HG02759 (cell line): Measurements from ENCODE around the gene BAHD1.

ENCODE experiments used
- ATAC-seq: cut with Tn5 transposase; IDR thresholded peaks from one replicate; pipeline ENCODE4 v1.9.1; 2021; ENCODE audit warnings: mild to moderate bottlenecking, moderate library complexity; ENCODE audit not compliant: unreplicated experiment

BAHD1 gene

DNA sequence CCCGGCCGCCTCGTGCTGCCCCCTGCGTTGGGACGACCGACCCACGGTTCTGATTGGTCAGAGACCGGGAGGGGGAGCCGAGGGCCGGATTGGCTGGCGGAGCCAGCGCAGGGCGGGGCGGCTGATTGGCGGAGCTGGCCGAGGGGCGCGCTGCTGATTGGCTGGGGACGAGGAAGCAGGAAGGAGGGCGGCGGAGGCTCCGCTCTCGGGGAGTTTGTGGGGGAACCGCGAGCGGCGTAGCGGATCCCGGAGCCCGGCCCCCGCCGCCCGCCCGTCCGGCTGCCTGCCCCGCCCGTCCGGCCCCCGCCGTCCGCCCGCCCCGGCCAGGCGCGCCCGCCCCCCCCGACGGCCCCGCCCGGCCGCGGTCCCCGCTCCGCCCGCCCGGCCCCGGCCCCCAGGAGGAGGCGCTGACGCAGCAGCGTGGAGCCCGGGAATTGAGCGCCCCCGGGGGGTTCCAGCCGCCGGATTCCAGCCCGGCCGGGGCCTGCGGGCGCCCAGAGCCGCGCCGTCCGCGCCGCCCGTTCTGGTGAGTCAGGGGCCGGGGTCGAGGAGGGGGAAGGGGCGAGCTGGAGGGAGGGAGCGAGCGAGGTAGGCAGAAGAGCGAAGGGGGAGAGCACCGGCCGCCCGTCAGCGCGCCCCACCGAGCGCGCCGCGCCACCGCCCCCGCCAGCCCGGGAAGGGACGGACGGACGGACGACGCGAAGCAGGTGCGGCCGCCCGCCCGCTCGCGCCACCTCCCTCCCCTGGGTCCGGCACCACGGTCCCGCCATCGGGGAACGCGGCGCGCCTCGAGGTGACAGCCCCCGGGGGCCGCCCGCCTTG, at the start of gene BAHD1:
Gene BAHD1, plus strand, starts transcription at position 211 of the 822 bp plus-strand sequence. CDS start 17,512 bp downstream, outside the sequence.
- peak; percentile 88 for ATAC-seq

DNA sequence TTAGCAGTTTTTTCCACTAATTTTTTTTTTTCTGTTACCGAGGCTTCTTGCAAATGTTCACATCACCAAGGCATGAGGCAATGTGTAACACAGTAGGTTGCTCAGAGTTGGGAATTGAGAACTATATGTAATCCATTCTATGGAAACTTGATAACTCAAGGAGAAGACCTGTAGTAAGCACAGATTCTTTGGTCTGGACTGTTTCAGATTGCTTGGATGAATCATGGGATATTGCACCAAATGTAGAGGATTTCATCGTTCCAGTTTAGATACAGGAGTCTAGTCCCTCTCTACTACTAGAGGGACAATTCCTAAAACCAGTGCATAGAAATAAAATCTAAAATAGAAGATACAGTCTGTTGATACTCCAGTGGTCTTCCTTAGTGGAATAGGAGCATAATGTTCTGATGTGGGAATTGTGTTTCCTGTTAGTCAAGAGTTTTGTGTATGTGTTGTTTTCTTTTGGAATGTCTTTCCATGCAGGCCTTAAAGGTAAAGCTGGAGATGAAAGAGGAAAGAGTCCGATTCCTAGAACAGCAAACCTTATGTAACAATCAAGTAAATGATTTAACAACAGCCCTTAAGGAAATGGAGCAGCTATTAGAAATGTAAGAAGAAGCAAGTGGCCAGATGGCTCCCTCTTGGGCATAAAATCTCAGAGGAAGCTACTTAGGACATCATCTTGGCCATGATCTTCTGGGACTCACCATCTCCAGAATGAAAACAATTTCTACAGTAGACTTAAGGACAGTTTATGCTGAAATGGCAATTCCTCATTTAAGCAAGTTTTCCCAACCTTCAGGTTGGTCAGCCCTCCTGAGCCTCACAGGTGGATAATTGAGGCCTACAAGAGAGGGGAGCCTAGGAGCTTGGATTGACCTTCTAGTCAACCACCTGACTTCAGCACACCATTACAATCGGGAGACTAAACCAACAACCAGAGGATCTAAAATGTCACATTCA, 47.5 kb upstream of the BAHD1 start:
- ATAC-seq, result no peak

DNA sequence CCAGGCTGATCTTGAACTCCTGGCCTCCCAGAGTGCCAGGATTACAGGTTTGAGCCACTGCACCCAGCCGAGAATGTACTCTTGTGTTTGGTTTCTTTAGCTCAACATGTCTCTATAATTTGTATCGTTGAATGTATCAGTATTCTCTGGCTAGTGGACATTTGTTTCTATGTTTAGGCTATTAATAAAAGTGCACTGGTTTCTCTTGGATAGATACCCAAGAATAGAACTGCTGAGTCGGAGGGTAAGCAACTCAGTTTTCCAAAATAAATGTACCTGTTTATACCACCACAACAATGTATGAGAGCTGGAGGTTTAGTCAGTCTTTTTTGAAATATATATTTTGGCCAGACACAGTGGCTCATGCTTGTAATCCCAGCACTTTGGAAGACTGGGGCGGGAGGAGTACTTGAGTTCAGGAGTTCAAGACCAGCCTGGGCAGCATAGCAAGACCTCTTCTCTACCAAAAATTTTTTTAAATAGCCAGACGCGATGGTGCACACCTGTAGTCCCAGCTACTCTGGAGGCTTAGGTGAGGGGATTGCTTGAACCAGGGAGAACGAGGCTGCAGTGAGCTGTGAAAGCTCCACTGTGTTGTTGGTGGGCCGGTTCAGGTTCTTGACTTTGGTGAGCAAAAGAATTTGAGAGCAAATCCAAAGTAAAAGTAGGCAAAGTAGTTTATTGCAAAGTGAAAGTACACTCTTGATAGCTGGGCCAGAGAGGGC, 42.9 kb upstream of the BAHD1 start:
- no peak for ATAC-seq

DNA sequence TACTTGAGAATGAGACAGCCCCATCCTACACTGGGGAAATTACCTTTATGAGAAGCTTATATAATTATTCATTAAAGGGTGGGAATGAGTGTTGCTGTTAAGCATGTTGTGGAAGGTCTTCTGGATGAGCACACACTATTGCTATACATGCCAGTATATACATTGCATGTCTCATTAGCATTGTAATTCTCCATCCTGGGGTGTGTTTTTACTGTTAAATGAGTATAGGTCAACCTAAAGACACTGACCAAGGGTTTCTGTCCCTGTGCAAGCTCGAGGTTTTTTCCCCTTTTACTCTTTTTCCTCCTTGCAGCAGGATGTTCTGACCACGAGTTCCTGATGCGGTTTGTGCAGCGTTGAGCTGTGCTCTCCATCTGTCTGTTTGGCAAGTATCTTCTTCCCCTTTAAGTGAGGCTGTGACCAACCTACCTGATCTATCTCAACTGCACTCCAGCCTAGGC, 42.3 kb upstream of the BAHD1 start:
- ATAC-seq, result peak; percentile 73

DNA sequence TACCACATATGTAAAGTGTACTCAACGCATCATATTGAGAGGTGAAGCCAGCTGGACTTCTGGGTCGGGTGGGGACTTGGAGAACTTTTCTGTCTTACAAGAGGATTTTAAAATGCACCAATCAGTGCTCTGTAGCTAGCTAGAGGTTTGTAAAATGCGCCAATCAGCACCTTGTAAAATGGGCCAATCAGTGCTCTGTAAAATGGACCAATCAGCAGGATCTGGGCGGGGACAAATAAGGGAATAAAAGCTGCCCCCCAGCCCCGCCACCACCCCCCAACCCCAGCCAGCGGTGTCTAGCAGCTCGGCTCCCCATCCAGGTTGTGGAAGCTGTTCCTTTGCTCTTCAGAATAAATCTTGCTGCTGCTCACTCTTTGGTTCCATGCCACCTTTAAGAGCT, 41.4 kb upstream of the BAHD1 start:
- ATAC-seq, result no peak

DNA sequence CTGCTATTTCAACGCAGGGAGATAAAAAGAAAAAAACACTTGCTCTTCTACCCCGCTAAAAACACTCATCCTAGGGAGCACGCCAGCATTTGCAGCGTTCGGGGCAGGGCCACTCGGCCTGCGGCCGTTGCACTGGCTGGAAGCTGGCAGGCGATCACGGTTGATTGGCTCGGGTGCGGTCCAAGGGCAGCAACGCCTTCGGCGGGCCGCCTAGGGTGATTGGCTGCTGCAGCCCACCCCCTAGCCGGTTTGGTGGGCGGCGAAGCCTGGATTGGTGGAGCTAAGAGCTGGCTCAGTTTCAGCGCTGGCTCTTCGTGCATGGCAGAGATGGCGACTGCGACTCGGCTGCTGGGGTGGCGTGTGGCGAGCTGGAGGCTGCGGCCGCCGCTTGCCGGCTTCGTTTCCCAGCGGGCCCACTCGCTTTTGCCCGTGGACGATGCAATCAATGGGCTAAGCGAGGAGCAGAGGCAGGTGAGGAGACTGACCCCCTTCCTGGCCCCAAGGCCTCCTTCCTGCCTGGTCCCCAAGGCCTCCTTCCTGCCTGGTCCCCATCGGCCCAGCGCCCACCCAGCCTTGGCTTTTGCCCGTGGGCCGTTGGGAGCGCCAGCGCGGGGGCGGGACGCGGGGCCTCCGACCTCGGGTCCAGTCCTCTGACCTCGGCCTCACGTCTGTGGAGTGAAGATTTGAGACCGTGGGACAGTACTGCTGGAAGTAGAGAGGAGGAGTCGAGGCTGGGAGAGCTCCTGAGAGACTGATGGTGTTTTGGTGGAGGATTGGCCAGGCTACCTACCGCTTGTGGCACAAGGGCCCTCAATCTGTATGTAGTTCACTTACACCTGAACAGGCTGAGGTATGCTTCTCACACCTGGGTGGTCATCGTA, 35.0 kb upstream of the BAHD1 start, which contains the start of gene IVD:
Gene IVD, plus strand, starts transcription at position 295 of the 881 bp plus-strand sequence. Its CDS starts 33 bp downstream, at position 328.
- ATAC-seq, result peak; percentile 90

DNA sequence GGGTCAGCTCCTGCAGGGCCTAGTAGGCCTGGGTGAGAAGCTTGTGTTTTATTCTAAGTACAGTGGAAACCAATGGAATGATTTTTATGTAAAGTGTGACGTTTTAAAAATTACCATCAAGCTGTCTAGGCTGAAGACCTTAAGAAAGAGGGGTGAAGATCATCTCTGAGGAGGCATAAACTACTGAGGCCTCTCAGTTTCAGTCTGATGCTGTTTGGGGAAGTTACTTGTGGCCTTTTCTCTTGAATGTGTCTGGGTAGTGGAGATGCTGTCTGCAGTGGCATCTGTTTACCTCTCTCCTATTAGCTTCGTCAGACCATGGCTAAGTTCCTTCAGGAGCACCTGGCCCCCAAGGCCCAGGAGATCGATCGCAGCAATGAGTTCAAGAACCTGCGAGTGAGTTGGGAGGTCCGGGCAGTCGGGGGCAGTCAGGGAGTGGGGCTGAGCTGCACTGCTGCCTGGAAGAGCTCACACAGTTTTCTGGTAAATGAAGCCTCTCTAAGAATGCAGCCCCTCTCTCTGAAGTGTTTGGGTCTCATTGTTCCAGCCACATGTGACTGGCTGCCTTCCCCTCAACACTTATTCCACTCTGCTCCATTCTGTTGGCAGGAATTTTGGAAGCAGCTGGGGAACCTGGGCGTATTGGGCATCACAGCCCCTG, 33.3 kb upstream of the BAHD1 start:
- peak; percentile 59 for ATAC-seq

DNA sequence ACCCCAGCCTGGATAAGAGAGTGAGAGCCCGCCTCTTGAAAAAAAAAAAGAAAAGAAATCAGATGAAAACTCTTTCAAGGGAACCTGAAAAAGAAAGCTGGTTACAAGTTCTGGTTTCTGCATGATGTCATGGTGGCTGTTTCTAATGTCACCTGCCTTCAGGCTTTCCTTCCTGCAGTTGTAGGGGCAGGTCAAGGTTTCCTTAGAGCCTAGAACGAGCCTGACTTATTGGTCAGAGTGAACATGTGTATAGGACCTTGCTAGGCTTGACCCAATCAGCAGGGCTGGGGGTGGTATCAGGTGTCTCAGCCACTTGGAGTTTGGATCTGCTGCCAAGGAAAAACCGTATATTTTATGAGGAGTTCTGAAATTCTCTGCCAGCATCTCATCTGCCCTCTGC, 31.4 kb upstream of the BAHD1 start:
- ATAC-seq, result no peak

DNA sequence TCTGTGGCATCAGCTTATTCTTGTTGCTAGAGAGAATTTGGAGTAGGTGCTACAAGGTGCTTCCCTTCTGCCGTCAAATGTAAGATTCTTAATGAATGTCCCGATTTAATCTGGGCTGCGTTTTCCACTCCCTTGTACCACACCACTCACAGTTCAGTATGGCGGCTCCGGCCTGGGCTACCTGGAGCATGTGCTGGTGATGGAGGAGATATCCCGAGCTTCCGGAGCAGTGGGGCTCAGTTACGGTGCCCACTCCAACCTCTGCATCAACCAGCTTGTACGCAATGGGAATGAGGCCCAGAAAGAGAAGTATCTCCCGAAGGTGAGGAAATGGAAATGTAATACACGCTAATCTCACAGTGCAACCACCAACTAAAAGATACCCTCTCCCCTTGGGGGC, 30.3 kb upstream of the BAHD1 start:
- ATAC-seq, result no peak

DNA sequence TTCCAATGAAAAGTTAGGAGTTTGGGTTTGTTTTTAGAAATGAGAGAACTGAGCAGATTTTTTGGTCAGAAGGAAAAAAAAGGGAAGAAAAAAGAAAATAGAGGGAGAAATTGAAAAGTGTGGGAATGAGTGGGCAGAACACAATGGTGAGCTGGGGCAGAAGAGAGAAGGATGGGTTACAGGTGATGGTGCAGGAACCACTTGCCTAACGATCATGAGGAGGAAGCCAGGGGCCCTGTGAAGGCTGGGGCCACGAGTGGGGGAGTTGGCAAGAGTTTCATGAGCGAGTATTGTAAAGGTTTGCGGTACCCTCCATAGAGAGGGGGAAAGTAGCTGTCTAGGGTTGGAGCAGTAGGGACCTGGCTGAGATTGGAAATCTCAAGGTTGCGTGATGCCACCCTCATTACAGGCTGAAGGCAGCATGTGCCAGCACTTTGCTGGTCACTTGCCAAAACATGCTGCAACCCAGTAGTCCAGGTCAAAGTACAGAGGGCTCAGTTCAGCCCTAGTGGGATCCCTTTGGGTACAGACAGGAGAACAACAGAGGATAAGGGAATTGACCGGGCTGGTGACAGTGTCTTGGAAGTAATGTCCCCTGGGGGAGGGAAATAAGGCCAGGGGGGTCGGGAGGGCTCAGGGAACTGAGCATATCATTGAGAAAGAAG, 28.5 kb upstream of the BAHD1 start:
- no peak for ATAC-seq

DNA sequence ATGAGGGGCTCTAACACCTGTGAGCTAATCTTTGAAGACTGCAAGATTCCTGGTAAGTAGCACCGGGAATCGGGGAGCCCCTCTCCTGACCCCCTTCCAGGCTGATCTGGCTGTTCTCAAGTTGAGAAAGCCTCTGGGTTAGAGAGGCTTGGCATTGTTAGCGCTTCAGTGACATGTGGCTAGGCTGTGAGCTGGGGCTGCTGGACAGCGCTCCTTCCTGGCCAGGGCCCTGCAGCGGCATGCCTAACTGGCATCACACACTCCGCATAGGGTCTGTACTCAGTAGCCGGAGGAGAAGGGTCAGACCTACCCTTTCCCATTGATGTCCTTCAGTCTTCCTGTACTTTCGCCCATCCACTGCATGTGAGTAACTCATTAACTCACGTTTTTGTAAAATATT, 27.7 kb upstream of the BAHD1 start:
- no peak for ATAC-seq

DNA sequence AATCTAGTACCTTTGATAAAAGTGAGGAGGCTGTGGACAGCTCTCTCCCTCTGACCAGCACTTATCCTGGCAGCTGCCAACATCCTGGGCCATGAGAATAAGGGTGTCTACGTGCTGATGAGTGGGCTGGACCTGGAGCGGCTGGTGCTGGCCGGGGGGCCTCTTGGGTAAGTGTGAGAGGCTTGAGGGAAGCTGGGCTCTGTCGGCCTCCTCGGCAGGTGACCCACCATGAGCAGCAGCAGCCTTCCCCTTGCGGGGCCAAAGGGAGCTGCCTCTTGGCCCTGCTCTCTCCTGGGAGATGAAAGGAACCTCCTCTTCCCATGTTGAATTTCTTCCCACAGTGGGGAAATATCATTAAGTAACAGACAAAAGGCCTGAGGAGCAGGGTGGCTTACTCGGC, 25.9 kb upstream of the BAHD1 start:
- ATAC-seq, result no peak

DNA sequence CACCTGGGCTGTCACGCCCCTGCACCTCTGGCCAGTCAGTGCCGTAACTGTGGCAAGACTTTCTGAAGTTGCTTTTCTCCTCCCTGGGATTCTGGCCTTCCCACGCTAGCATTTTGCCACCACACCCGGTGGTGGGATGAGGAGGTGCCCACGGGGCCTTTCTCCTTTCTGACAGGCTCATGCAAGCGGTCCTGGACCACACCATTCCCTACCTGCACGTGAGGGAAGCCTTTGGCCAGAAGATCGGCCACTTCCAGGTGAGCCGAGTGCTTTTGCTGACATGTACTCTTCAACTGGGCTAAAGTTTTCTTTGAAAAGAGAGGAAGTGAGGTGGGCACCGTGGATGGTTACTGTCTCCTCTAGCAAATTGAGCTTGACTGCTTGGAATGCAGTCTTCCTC, 25.5 kb upstream of the BAHD1 start:
- ATAC-seq, result no peak

DNA sequence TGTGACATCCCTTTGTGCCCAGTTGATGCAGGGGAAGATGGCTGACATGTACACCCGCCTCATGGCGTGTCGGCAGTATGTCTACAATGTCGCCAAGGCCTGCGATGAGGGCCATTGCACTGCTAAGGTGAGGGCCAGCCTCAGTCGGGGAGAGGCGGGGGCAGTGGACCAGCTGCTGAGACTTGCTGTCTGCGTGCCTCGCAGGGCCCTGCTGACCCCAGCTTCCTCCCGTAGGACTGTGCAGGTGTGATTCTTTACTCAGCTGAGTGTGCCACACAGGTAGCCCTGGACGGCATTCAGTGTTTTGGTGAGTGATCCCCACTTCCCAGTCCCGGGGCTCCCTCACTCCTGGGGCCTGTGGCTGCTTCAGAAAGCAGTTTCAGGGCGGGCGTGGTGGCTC, 24.7 kb upstream of the BAHD1 start:
- ATAC-seq, result no peak

DNA sequence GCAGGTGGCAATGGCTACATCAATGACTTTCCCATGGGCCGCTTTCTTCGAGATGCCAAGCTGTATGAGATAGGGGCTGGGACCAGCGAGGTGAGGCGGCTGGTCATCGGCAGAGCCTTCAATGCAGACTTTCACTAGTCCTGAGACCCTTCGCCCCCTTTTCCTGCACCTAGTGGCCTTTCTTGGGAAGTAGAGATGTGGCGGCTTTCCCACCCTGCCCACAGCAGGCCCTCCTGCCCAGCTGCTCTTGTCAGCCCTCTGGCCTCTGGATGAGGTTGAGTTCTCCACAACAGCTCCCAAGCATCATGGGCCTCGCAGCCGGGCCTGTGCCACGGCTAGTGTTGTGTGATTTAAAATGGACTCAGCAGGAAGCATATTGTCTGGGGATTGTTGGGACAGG, 22.6 kb upstream of the BAHD1 start:
- no peak for ATAC-seq

DNA sequence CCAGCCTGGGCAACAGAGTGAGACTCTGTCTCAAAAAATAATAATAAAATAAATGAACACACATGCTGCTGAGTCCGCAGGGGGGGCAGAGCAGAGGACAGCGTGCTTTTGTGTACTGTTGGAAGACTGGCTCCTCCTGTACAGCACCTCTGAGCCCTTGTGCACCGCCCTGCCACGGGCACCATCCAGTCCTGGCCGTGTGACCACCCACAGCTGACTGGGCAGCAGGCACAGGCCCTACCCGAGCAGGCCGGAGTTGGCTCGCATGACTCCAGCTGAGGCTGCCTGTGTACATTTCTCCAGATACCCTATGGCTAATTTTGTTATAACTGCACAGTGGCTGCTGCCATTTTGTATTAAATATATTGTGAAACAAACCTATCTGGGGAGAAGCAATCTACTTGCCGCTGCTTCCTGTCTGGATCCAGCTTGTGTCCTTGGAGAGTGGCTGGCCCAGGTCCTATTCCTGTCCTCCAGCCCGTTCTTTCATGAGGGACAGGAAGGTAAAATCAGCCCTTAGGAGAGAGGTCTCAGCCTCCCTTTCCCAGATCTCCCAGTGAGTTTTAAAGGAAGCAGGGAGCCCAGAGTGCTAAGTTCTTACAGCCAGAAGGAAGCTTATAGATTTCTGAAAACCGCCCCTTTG, 20.6 kb upstream of the BAHD1 start:
- no peak for ATAC-seq

DNA sequence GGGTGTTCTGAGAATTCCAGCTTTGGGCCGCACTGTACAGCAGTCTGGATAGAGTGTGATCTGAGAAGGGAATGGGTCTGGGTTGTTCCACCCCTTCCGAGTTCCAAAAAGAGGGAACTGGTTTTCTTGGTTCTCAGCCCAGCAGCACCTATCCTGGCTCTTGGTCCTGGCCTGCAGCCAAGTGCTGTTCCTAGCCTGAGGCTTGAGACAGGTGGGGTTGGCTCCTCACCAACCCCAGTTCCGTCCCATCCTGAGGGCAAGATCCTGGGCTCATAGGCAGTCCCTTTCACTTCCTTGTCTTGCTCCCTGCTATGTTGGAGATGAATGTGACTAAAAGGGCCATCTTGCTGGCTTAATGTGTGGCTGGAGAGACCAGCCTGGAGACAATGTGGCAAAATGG, 20.0 kb upstream of the BAHD1 start:
- no peak for ATAC-seq
